SU-DHL-6 (cell line): Measurements from ENCODE around the gene GFOD1.
"Not testable (repeated sequence)": the region's sequence is repeated elsewhere in the genome, so short reads cannot be mapped to it uniquely, and the experiment has no call there.

Source experiments
- H2AFZ ChIP-seq: fragments of 200-600 bp; sonication (generic); 2 replicates; pipeline ENCODE4 v1.6.1; 2014; ENCODE audit warnings: low read depth, mild to moderate bottlenecking, moderate library complexity, mixed read lengths, antibody characterized with exemption, low read length; ENCODE audit not compliant: severe bottlenecking
- H3F3A ChIP-seq: fragments of 200-600 bp; shearing (Covaris generic); 2 replicates; pipeline ENCODE4 v1.6.0; 2016; ENCODE audit warnings: antibody characterized with exemption, mild to moderate bottlenecking; ENCODE audit not compliant: insufficient read depth
- H3K27ac ChIP-seq: fragments of 200-600 bp; sonication (generic); 2 replicates; pipeline ENCODE4 v1.5.1; 2016; ENCODE audit warnings: low read depth, mild to moderate bottlenecking, low read length, moderate library complexity, mixed read lengths
- H3K27me3 ChIP-seq: fragments of 200-600 bp; sonication (generic), shearing (Covaris generic); 2 replicates; pipeline ENCODE4 v1.6.0; 2014; ENCODE audit warnings: mild to moderate bottlenecking, low read length
- H3K36me3 ChIP-seq: fragments of 200-600 bp; sonication (generic); 2 replicates; pipeline ENCODE4 v1.6.1; 2014; ENCODE audit warnings: mild to moderate bottlenecking, low read length, mixed read lengths
- H3K4me2 ChIP-seq: fragments of 300-600, 200-600 bp; shearing (Covaris generic), sonication (generic); 2 replicates; pipeline ENCODE4 v1.6.0; 2014; ENCODE audit warnings: low read length, low read depth, mild to moderate bottlenecking; ENCODE audit not compliant: poor library complexity, severe bottlenecking
- H3K4me3 ChIP-seq: fragments of 200-600 bp; sonication (generic); 2 replicates; pipeline ENCODE4 v1.5.1; 2014; ENCODE audit warnings: antibody characterized with exemption, low read length, mild to moderate bottlenecking, mixed read lengths; ENCODE audit not compliant: insufficient read depth, poor library complexity, severe bottlenecking
- H3K79me2 ChIP-seq: fragments of 200-600 bp; sonication (generic); 2 replicates; pipeline ENCODE4 v1.6.1; 2014; ENCODE audit warnings: mild to moderate bottlenecking, low read length, moderate library complexity; ENCODE audit not compliant: insufficient read depth
- H3K9ac ChIP-seq: fragments of 200-600 bp; sonication (generic); 2 replicates; pipeline ENCODE4 v1.7.0; 2014; ENCODE audit warnings: mild to moderate bottlenecking, low read length
- H3K9me2 ChIP-seq: fragments of 200-600 bp; sonication (generic); replicated peaks from 2 replicates; pipeline ENCODE4 v1.6.1; 2014; ENCODE audit warnings: low read length; ENCODE audit not compliant: insufficient read depth
- H3K9me3 ChIP-seq: fragments of 200-600 bp; sonication (generic); 2 replicates; pipeline ENCODE4 v1.6.1; 2014; ENCODE audit warnings: low read length, mixed read lengths; ENCODE audit not compliant: insufficient read depth
- H4K20me1 ChIP-seq: fragments of 200-600 bp; sonication (generic); 2 replicates; pipeline ENCODE4 v1.6.1; 2014; ENCODE audit warnings: low read depth, mild to moderate bottlenecking, antibody characterized with exemption, low read length, moderate library complexity, mixed read lengths
- CTCF ChIP-seq: fragments of 200-600 bp; sonication (generic); IDR thresholded peaks from one replicate; pipeline ENCODE4 v1.5.1; 2017; ENCODE audit warnings: antibody characterized with exemption, mild to moderate bottlenecking, low read length, moderate library complexity; ENCODE audit not compliant: insufficient read depth, poor library complexity, severe bottlenecking
- EZH2phosphoT487 ChIP-seq: fragments of 200-600 bp; sonication (generic), shearing (Covaris generic); conservative IDR thresholded peaks from 2 replicates; pipeline ENCODE4 v1.6.1; 2018; ENCODE audit warnings: mild to moderate bottlenecking, antibody characterized with exemption, low read length, moderate library complexity, mixed read lengths

GFOD1 gene

GRCh38 chr6:13445744-13446115 is 41.7 kb downstream of the GFOD1 start:
- Histone ChIP-seq H3F3A (no peaks in the 10 kb centered on the region), H3K9me2 (no peaks in the 10 kb centered on the region), H3K27ac (no peak overlapping the region), H2AFZ (no peak overlapping the region), H3K4me2 (no peak overlapping the region), H3K9ac (no peak overlapping the region), H3K79me2 (no peaks in the 10 kb centered on the region), H4K20me1 (0 out of 2 replicates have a peak, but pooled peaks cover 3% of the 10 kb centered on the region), H3K36me3 (no peaks in the 10 kb centered on the region), H3K4me3 (no peak overlapping the region), H3K27me3 (no peaks in the 10 kb centered on the region), H3K9me3 (no peaks in the 10 kb centered on the region)
- TF ChIP-seq EZH2phosphoT487, result no peak
- TF ChIP-seq CTCF, result no peak

GRCh38 chr6:13445005-13445743 is 42.2 kb downstream of the GFOD1 start:
- no peaks in the 10 kb centered on the region for H3K27me3 ChIP-seq
- H3K27ac ChIP-seq, result no peak overlapping the region
- no peak overlapping the region for H3K4me2 ChIP-seq
- TF ChIP-seq EZH2phosphoT487 (no peak), CTCF (no peak)
- H4K20me1 ChIP-seq, result 0 out of 2 replicates have a peak, but pooled peaks cover 3% of the 10 kb centered on the region
- no peak overlapping the region for H3K4me3 ChIP-seq
- no peak overlapping the region for H2AFZ ChIP-seq
- no peaks in the 10 kb centered on the region for H3K36me3 ChIP-seq
- H3K9me3 ChIP-seq, result no peaks in the 10 kb centered on the region
- H3K9ac ChIP-seq, result no peak overlapping the region
- no peaks in the 10 kb centered on the region for H3F3A ChIP-seq
- H3K79me2 ChIP-seq, result no peaks in the 10 kb centered on the region
- H3K9me2 ChIP-seq, result no peaks in the 10 kb centered on the region

- Histone ChIP-seq H3F3A (no peaks in the 10 kb centered on the region), H3K4me2 (no peak overlapping the region), H3K79me2 (no peaks in the 10 kb centered on the region), H3K9ac (no peak overlapping the region), H3K36me3 (no peaks in the 10 kb centered on the region), H3K9me3 (no peaks in the 10 kb centered on the region), H3K4me3 (no peak overlapping the region), H3K9me2 (no peaks in the 10 kb centered on the region), H3K27ac (no peak overlapping the region), H3K27me3 (no peaks in the 10 kb centered on the region), H2AFZ (no peak overlapping the region), H4K20me1 (0 out of 2 replicates have a peak, but pooled peaks cover 3% of the 10 kb centered on the region)
- TF ChIP-seq EZH2phosphoT487 (no peak), CTCF (no peak)
Observed at GRCh38 chr6:13444604-13445003, 42.8 kb downstream of the GFOD1 start.

- not testable (repeated sequence) for H3F3A ChIP-seq, H3K79me2 ChIP-seq, H4K20me1 ChIP-seq, H2AFZ ChIP-seq, H3K4me2 ChIP-seq, H3K9me2 ChIP-seq, H3K9ac ChIP-seq, H3K27me3 ChIP-seq, H3K27ac ChIP-seq, H3K9me3 ChIP-seq, H3K36me3 ChIP-seq, H3K4me3 ChIP-seq
Observed at GRCh38 chr6:13443978-13444377, 43.4 kb downstream of the GFOD1 start.
